NCI-H2029 treated with DMSO at 0.1 percent for 48 hours (cell line): ENCODE results near the gene MYOZ1.
"Not testable (repeated sequence)": the region's sequence is repeated elsewhere in the genome, so short reads cannot be mapped to it uniquely, and the experiment has no call there.

Experiments
- DNase-seq: peaks from one replicate; lab custom pipeline; 2025; lab: John Stamatoyannopoulos, UW

MYOZ1 gene, protein sequence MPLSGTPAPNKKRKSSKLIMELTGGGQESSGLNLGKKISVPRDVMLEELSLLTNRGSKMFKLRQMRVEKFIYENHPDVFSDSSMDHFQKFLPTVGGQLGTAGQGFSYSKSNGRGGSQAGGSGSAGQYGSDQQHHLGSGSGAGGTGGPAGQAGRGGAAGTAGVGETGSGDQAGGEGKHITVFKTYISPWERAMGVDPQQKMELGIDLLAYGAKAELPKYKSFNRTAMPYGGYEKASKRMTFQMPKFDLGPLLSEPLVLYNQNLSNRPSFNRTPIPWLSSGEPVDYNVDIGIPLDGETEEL

GRCh38 chr10:73641328-73642060 is at the start of gene MYOZ1:
Gene MYOZ1 (minus strand): TSS chr10:73641474. CDS start chr10:73640017, 1,457 bp downstream.
- DNase-seq: no peak

DNA sequence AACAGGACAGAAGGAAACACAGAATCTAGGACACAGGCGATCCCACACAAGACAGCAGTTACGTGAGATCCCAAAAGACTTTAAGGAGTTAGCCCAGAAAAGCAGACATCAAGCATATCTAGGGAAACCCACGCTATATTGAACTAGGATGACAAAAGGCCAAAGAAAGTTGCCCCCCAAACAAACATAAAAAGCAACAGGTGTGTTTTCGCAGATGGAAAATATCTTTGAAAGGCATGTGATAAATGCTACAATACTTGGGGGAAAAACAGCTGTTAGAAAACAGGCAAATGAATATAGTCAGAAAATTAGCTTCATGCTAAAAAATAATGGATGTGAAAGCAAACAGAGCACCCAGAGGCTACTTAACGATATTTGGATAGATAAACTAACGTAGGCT is 49.5 kb upstream of the MYOZ1 start:
- DNase-seq: not testable (repeated sequence)

- DNase-seq: not testable (repeated sequence)
Measured at GRCh38 chr10:73689596-73689995, 48.3 kb upstream of the MYOZ1 start.

DNA sequence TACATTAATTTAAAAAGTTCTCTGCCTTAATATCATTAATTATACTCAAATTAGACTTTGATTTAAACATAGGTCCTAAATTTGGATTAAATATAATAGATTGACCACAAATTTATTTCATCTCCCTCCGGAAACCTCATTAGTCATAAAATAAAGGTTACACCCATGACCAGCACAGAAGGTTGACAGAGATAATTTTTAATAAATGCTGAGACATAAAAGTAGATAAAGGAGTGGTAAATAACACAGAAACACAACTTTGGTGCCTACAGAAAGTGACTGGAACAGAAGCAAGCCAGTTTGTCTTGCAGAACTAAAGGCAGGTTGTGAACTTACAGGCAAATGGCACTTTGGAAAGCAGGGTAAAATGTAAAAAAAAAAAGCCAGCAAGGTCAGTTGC is 46.4 kb upstream of the MYOZ1 start:
- not testable (repeated sequence) for DNase-seq

- not testable (repeated sequence) for DNase-seq
Measured at GRCh38 chr10:73674546-73674945, 33.3 kb upstream of the MYOZ1 start.

DNA sequence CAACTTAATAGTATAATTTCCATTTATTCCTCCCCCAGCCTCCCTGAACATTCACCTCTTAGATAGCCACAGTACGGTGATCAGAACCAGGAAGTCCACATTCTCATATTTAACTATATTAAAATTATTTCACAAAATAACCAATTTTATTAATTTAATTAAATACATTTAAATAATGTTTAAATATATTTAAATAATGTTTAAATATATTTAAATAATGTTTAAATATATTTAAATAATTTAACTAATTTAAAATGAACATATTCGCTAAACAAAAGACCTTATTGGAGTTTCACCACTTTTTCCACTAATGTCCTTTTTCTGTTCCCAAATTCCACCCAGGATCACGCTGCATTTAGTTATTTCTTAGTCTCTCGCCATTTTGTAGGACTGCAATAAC is 27.1 kb upstream of the MYOZ1 start:
- not testable (repeated sequence) for DNase-seq

DNA sequence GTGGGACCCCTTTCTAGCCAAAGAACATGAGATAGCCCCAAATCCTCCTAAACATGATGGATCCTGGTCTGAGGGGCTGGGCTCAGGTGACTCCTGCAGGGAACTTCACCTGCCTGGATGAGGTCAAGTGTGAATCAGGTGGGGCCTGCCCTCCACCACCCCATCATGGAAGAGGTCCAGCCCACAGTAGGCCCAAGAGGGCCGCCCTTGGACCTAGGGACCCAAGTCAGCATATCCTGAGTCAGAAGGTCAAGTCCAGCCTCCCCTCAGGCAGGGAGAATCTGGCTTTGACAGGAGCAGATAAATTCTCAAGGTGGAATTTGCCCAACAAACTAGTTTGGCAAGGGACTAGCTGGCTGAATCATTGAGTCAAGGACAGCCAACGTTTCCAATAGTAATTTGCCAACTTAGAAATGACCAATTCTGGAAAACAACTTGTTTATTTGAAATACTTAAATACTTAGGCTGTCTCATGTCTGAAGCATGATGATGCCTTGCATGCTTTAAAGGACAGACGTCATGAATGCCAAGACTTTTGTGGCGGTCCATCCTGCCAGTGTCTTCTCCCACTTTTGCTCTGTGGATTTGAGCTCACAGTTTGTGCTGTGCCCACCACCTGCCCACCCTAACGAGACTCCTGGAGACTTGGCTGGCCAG is 25.0 kb upstream of the MYOZ1 start:
- DNase-seq: not testable (repeated sequence)

DNA sequence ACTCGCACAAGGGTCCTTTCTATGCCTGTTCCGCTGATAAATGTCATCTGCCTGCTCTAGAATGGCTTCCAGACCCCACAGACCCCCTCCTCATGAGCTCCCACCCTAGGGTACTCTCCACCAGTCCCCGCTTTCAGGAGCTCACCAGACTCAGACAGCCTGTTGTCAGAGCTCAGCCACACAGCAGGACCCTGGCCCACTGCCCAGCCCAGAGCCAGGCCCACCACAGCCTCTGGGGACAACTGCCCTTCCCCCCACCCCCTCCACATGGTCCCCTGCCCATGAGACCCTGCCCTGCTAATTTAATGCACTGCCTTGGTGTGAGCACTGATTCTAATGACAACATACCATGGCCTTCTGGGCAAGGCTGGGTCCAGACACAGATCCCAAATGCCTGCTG is 24.3 kb upstream of the MYOZ1 start:
- DNase-seq: not testable (repeated sequence)

- not testable (repeated sequence) for DNase-seq
Measured at GRCh38 chr10:73664156-73665040, 23.1 kb upstream of the MYOZ1 start.

DNA sequence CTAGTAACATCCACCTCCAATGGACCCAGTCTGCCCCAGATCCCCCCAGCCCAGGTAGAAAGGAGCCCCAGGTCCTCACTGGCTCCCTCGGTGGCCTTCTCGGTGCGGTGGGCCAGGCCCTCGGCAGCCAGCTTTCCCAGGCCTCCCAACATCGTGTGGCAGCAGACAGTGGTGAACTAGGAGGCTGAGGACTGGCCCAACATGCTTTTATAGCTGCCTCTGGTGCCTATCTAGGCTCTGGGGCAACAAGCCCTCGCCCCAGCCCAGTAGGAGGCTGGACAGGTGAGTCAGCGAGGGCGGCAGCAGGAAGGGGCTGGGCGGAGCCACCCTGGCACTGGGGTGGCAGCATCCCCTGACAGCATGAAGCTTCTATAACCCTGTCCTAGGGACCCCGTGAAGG is 22.3 kb upstream of the MYOZ1 start:
- DNase-seq: not testable (repeated sequence)

GRCh38 chr10:73662705-73663104 is 21.4 kb upstream of the MYOZ1 start:
- not testable (repeated sequence) for DNase-seq

DNA sequence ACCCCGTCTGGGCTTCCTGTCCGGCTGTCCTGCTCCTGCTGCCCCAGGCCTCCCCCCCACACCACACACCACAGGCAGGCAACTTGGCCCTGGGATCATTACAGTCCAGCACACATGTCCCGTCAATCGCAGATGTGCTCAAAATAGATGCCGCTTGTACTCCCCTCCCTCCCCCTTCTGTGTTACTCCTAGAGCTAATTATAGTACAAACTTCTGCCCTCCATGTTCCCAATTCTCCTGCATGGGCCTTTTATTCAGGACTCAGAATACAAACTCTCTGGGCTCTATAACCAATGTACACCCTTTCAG is 14.7 kb upstream of the MYOZ1 start, which contains the start of gene SYNPO2L:
TSS of gene SYNPO2L (minus strand) at position 40 of the 309 bp plus-strand sequence. CDS start 107 bp downstream, outside the sequence.
- DNase-seq: no peak

GRCh38 chr10:73655257-73655989 is 14.1 kb upstream of the MYOZ1 start:
- DNase-seq: no peak

- no peak for DNase-seq
Measured at GRCh38 chr10:73653701-73654100, 12.4 kb upstream of the MYOZ1 start.

GRCh38 chr10:73653195-73653594 is 11.9 kb upstream of the MYOZ1 start:
- DNase-seq: no peak

GRCh38 chr10:73650537-73651331 is 9.5 kb upstream of the MYOZ1 start:
- DNase-seq: no peak

- DNase-seq: no peak
Measured at GRCh38 chr10:73649876-73650536, 8.7 kb upstream of the MYOZ1 start.

DNA sequence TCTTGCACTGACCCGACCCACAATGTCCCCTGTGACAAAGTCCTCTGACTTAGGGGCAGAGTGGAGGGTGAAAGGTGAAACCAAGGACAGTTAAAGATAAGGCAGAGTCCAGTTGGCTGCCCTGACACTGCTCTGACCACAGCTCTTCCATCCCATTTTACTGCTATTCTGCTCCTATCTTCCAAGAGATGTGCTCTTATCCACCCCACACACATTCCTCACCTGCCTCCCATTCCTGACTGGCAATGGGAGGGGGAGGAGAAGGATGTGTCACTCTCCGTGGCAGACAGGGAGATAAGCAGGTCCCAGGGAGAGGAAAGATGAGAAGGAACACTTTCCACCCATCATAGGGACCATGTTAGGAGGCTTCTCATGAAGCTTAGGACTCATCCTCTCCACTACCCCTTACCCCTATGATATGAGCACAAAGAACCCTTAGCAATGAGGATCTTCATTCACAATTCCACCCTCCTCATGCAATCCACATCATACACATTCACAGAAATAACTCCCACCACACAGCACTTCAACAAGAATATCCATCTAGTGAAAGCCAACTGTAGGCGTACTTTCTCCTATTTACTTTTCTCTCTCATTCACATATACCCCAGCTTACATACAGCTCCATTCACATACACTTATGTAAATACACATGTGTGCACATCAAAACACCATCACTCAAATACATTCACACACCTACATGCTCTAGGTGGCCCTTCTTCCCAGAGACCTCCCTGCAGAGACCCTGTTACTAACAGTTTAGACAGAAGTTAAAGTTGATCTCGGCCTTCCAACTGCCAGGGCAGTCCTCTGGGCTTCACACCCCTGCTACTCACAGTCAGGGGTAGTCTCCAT is 7.9 kb upstream of the MYOZ1 start:
- DNase-seq: no peak
